Neural cell (in vitro differentiated cells): ENCODE data around the gene AP5Z1. TPM values are rescaled to one million over a fixed set of nuclear protein-coding genes. Genes with fewer than 3 reads are reported as not detected.

Experiments used
- H2AFZ ChIP-seq: fragments of 200-600, 300-800 bp; sonication (generic), shearing (Covaris generic); 2 replicates; pipeline ENCODE4 v1.6.0; 2014; ENCODE audit warnings: low read depth, mild to moderate bottlenecking, antibody characterized with exemption, low read length, moderate library complexity
- H3F3A ChIP-seq: fragments of 200-600 bp; shearing (Covaris generic); 2 replicates; pipeline ENCODE4 v1.6.1; 2016; ENCODE audit warnings: mild to moderate bottlenecking, moderate library complexity, mixed read lengths, antibody characterized with exemption, low read length; ENCODE audit not compliant: insufficient read depth, poor library complexity, severe bottlenecking
- H3K27ac ChIP-seq: fragments of 200-600, 300-800 bp; sonication (generic), shearing (Covaris generic); 2 replicates; pipeline ENCODE4 v1.5.1; 2014; ENCODE audit warnings: mild to moderate bottlenecking, low read length, moderate library complexity
- H3K27me3 ChIP-seq: fragments of 300-800, 200-600 bp; sonication (generic), shearing (Covaris generic); 2 replicates; pipeline ENCODE4 v1.6.0; 2014; ENCODE audit warnings: mild to moderate bottlenecking, low read depth, low read length, moderate library complexity; ENCODE audit not compliant: insufficient read depth
- H3K36me3 ChIP-seq: fragments of 300-800, 200-600 bp; sonication (generic), shearing (Covaris generic); 2 replicates; pipeline ENCODE4 v1.5.1; 2014; ENCODE audit warnings: mild to moderate bottlenecking, antibody characterized with exemption, low read length, moderate library complexity; ENCODE audit not compliant: insufficient read depth
- H3K4me2 ChIP-seq: fragments of 300-800, 200-600 bp; sonication (generic), shearing (Covaris generic); 2 replicates; pipeline ENCODE4 v1.6.0; 2014; ENCODE audit warnings: mild to moderate bottlenecking, low read length
- H3K4me3 ChIP-seq: fragments of 300-800, 200-600 bp; sonication (generic), shearing (Covaris generic); 2 replicates; pipeline ENCODE4 v1.5.1; 2014; ENCODE audit warnings: mild to moderate bottlenecking, low read length, moderate library complexity
- H3K79me2 ChIP-seq: fragments of 200-600 bp; shearing (Covaris generic); replicated peaks from 2 replicates; pipeline ENCODE4 v1.6.0; 2014; ENCODE audit warnings: mild to moderate bottlenecking, low read length, moderate library complexity; ENCODE audit not compliant: insufficient read depth
- H3K9ac ChIP-seq: fragments of 300-800, 200-600 bp; sonication (generic), shearing (Covaris generic); 2 replicates; pipeline ENCODE4 v1.6.1; 2016; ENCODE audit warnings: mild to moderate bottlenecking, low read length, mixed read lengths
- H3K9me2 ChIP-seq: fragments of 200-600 bp; shearing (Covaris generic); 2 replicates; pipeline ENCODE4 v1.6.1; 2016; ENCODE audit warnings: mild to moderate bottlenecking, low read length, mixed read lengths; ENCODE audit not compliant: insufficient read depth
- H3K9me3 ChIP-seq: fragments of 200-600, 300-800 bp; sonication (generic), shearing (Covaris generic); 2 replicates; pipeline ENCODE4 v1.6.1; 2016; ENCODE audit warnings: mild to moderate bottlenecking, mixed run types, low read length, moderate library complexity, mixed read lengths
- H4K20me1 ChIP-seq: fragments of 200-600 bp; shearing (Covaris generic); 2 replicates; pipeline ENCODE4 v1.6.1; 2016; ENCODE audit warnings: mild to moderate bottlenecking, mixed run types; ENCODE audit not compliant: insufficient read depth
- EP300 ChIP-seq: fragments of 450-650 bp; conservative IDR thresholded peaks from 2 replicates; pipeline ENCODE4 v1.6.1; 2014; ENCODE audit warnings: antibody characterized with exemption, mild to moderate bottlenecking, moderate library complexity; ENCODE audit not compliant: poor library complexity, severe bottlenecking
- EZH2 ChIP-seq: fragments of 200-600, 300-800 bp; shearing (Covaris generic), sonication (generic); IDR thresholded peaks from 2 replicates; pipeline ENCODE4 v1.6.1; 2014; ENCODE audit warnings: antibody characterized with exemption, low read length, borderline replicate concordance, mild to moderate bottlenecking; ENCODE audit not compliant: insufficient read depth, poor library complexity, severe bottlenecking
- MXI1 ChIP-seq: fragments of 450-650 bp; conservative IDR thresholded peaks from 2 replicates; pipeline ENCODE4 v1.6.1; 2014; ENCODE audit warnings: antibody characterized with exemption, mild to moderate bottlenecking; ENCODE audit not compliant: poor library complexity, severe bottlenecking
- POLR2AphosphoS5 ChIP-seq: IDR thresholded peaks from 2 replicates; pipeline ENCODE4 v1.6.1; 2012
- RAD21 ChIP-seq: fragments of 450-650 bp; conservative IDR thresholded peaks from 2 replicates; pipeline ENCODE4 v1.6.1; 2014; ENCODE audit warnings: antibody characterized with exemption, mild to moderate bottlenecking, moderate library complexity
- SMC3 ChIP-seq: fragments of 450-650 bp; conservative IDR thresholded peaks from 2 replicates; pipeline ENCODE4 v1.6.1; 2014; ENCODE audit warnings: antibody characterized with exemption, mild to moderate bottlenecking, moderate library complexity; ENCODE audit not compliant: poor library complexity
- TAF1 ChIP-seq: IDR thresholded peaks from 2 replicates; pipeline ENCODE4 v1.6.1; 2012; ENCODE audit warnings: low read depth
- polyA plus RNA-seq: library from polyadenylated mRNA; depleted of rRNA; stranded (reverse); fragments of >200 nt; gene quantifications from 2 replicates; pipeline ENCODE4 v1.2.3, GENCODE V29; 2014
- TF ChIP-seq, protein P1 (sequence below): fragments of 450-650 bp; IDR thresholded peaks from 2 replicates; pipeline ENCODE4 v1.5.1; 2014; ENCODE audit warnings: antibody characterized with exemption, mild to moderate bottlenecking, moderate library complexity; ENCODE audit not compliant: poor library complexity, severe bottlenecking
- TF ChIP-seq, protein P2 (sequence below): IDR thresholded peaks from 2 replicates; pipeline ENCODE4 v1.6.1; 2012; ENCODE audit warnings: borderline replicate concordance

The AP5Z1 gene
- polyA plus RNA-seq, 1 donor from 2014 or later = 36.9 TPM

DNA sequence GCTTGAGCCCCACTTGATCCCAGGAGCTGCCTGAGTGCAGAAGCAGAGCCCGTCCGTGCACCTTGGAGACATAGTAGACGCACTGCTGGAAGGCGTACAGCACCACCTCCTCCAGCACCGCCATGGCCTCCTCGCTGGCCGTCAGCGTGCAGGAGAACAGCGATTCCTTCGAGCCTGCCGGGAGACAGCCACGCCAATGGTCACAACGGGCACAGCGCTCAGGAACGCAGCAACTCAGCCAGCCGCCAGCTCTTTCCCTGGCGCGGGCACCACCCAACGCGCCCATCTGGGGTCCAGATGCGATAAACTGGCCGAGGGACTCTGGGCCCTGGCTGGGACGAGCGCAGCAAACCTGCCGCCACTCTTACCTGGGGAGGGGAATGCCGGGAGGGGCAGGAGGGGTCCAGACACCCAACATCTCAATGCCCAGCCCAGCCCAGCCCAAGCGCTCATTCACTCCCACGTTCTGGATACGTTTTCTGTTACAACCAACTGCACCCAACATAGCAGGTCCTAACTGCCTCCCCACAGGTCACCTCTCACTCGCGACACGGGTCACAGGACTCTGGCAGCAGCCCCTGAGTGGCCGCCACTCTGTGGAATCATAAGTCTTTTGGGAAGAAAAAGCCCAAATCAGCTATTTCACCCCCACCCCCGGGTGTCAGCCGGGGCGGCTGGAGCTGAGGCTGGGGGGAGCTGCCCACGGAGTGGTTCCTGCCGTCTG lies 41.9 kb downstream of the AP5Z1 start:
- TF ChIP-seq, protein P1, sequence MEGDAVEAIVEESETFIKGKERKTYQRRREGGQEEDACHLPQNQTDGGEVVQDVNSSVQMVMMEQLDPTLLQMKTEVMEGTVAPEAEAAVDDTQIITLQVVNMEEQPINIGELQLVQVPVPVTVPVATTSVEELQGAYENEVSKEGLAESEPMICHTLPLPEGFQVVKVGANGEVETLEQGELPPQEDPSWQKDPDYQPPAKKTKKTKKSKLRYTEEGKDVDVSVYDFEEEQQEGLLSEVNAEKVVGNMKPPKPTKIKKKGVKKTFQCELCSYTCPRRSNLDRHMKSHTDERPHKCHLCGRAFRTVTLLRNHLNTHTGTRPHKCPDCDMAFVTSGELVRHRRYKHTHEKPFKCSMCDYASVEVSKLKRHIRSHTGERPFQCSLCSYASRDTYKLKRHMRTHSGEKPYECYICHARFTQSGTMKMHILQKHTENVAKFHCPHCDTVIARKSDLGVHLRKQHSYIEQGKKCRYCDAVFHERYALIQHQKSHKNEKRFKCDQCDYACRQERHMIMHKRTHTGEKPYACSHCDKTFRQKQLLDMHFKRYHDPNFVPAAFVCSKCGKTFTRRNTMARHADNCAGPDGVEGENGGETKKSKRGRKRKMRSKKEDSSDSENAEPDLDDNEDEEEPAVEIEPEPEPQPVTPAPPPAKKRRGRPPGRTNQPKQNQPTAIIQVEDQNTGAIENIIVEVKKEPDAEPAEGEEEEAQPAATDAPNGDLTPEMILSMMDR = no peak
- TF ChIP-seq POLR2AphosphoS5 (no peak), MXI1 (no peak), EZH2 (no peak), SMC3 (no peak), EP300 (no peak), TAF1 (no peak), RAD21 (no peak)
- TF ChIP-seq, protein P2, sequence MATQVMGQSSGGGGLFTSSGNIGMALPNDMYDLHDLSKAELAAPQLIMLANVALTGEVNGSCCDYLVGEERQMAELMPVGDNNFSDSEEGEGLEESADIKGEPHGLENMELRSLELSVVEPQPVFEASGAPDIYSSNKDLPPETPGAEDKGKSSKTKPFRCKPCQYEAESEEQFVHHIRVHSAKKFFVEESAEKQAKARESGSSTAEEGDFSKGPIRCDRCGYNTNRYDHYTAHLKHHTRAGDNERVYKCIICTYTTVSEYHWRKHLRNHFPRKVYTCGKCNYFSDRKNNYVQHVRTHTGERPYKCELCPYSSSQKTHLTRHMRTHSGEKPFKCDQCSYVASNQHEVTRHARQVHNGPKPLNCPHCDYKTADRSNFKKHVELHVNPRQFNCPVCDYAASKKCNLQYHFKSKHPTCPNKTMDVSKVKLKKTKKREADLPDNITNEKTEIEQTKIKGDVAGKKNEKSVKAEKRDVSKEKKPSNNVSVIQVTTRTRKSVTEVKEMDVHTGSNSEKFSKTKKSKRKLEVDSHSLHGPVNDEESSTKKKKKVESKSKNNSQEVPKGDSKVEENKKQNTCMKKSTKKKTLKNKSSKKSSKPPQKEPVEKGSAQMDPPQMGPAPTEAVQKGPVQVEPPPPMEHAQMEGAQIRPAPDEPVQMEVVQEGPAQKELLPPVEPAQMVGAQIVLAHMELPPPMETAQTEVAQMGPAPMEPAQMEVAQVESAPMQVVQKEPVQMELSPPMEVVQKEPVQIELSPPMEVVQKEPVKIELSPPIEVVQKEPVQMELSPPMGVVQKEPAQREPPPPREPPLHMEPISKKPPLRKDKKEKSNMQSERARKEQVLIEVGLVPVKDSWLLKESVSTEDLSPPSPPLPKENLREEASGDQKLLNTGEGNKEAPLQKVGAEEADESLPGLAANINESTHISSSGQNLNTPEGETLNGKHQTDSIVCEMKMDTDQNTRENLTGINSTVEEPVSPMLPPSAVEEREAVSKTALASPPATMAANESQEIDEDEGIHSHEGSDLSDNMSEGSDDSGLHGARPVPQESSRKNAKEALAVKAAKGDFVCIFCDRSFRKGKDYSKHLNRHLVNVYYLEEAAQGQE = no peak
- H3K9ac ChIP-seq = no peak overlapping the region

DNA sequence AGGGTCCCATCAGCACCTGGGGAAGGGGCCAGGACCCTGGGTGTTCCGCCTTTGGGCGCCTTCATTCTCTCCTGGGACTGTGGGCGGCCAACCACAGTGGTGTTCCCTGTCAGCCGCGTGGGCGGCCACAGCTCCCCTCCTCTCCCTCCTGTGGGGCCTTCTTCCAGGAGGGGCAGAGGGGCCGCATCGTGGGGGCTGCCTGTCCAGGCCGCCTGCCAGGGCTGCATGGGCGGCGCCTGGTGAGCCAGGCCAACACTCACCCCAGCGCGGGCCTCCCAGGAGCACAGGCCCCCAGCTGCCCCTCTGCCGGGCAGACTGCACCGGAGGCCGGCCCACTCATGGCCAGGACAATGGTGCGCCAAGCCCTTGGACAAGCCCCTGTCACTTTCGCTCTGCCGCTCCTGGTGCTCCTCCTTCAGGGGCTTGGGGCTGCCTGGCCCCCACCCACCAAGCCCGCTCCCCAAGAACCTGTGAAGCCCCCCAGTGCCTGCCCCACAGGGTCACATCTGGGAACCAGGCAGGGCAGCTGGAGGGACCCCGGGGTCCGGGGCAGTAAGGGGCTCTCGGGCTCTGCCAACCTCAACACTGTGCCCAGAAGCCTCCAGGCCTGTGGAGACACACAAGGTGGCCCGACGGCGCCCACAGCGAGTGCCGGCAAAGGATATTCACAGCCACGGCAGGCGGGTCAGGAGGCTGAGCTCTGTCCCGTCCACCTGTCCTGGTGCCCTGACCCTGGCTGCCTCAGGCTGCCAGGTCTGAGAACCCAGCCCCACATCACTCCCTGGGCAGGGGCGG lies 42.8 kb downstream of the AP5Z1 start:
- Histone ChIP-seq H3K4me3 (no peak overlapping the region), H3K9me3 (no peaks in the 10 kb centered on the region), H3K27ac (no peak overlapping the region), H3K4me2 (no peak overlapping the region), H4K20me1 (no peaks in the 10 kb centered on the region), H3K79me2 (no peaks in the 10 kb centered on the region), H3K36me3 (no peaks in the 10 kb centered on the region), H3F3A (no peaks in the 10 kb centered on the region), H3K27me3 (no peaks in the 10 kb centered on the region), H3K9ac (no peak overlapping the region), H2AFZ (no peak overlapping the region), H3K9me2 (no peaks in the 10 kb centered on the region)
- TF ChIP-seq SMC3 (no peak), EZH2 (no peak), RAD21 (no peak), EP300 (no peak), POLR2AphosphoS5 (no peak), MXI1 (no peak), TAF1 (no peak)
- TF ChIP-seq, protein P1 = no peak
- TF ChIP-seq, protein P2 = no peak

More for the DNA sequence above, 41.9 kb downstream of the AP5Z1 start:
- Histone ChIP-seq H4K20me1 (no peaks in the 10 kb centered on the region), H3K27me3 (no peaks in the 10 kb centered on the region), H3K4me2 (no peak overlapping the region), H2AFZ (no peak overlapping the region), H3K36me3 (no peaks in the 10 kb centered on the region), H3K4me3 (no peak overlapping the region), H3K79me2 (no peaks in the 10 kb centered on the region), H3K9me3 (no peaks in the 10 kb centered on the region), H3K27ac (no peak overlapping the region), H3F3A (no peaks in the 10 kb centered on the region), H3K9me2 (no peaks in the 10 kb centered on the region)
